ENCODE results near the gene TUBB3. TPM values are rescaled to one million over a fixed set of nuclear protein-coding genes. Genes with fewer than 3 reads are reported as not detected.
"Not testable (repeated sequence)": the region's sequence is repeated elsewhere in the genome, so short reads cannot be mapped to it uniquely, and the experiment has no call there.

The TUBB3 gene
- total RNA-seq, 1 experiment from 2014 or later: 208 TPM

DNA sequence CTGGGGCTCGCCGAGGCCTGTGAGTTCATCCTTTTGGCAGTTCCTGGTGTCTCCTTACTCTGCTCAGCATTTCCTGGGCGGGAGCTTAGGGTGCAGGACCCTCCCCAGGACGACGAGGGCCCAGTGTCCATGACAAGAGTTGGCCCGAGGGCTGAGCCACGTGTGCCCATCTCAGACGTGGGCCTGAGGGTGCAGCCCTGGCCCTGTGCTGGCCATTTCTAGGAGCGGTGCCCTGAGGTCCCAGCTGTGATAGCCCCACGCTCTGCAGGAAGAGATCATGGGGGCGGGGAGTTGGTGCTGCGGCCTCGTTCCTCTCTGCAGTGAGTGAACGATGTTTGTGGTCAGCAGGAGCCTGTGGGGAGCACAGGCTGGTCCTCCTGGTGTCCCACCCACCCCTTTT lies 10.5 kb upstream of the TUBB3 start:
- in situ Hi-C loops (cut with HindIII; ENCODE audit: low pct_unique_long_range_greater_than_20kb, low sequenced_read_pairs): no loop called here
- no peak for DNase-seq (ENCODE audit: low read depth, low spot score)

DNA sequence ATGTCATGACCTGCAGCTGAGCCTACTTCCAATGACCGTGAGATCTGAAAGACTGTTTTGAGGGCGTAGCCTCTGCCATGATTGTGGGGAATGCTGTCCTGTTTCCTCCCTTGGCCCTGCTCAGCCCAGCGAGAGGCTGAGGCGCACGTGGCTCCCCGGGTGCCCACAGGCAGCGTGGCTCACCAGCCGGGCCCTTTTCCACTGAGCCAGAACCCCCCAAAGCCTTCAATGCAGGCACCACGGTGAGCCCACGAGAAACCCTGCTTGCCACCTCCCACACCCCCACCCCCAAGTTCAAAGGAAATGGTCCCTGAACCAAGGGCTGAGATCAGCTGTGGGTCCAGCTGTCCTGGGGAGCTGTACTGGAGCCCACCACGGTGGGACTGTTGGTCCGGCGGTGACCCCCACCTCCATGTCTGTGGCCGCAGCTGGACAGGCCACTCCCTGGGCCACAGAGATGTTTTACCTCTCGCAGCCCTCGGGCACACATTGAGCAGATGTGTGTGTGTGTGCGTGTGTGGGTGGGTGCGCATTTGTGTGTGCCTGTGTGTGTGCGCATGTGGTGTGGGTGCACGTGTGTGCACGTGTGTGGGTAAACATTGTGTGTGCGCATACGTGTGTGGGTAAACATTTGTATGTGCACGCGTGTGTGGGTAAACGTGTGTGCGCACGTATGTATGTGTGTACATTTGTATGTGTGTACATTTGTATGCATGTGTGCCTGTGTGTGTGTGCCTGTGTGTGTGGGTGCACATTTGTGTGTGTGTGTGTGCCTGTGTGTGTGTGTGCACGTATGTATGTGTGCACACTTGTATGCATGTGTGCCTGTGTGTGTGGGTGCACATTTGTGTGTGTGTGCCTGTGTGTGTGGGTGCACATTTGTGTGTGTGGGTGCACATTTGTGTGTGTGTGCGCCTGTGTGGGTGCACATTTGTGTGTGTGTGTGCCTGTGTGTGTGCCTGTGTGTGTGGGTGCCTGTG lies 9.4 kb upstream of the TUBB3 start:
- no peak for DNase-seq (ENCODE audit: low read depth, low spot score)
- in situ Hi-C loops (cut with HindIII; ENCODE audit: low pct_unique_long_range_greater_than_20kb, low sequenced_read_pairs): no loop called here

DNA sequence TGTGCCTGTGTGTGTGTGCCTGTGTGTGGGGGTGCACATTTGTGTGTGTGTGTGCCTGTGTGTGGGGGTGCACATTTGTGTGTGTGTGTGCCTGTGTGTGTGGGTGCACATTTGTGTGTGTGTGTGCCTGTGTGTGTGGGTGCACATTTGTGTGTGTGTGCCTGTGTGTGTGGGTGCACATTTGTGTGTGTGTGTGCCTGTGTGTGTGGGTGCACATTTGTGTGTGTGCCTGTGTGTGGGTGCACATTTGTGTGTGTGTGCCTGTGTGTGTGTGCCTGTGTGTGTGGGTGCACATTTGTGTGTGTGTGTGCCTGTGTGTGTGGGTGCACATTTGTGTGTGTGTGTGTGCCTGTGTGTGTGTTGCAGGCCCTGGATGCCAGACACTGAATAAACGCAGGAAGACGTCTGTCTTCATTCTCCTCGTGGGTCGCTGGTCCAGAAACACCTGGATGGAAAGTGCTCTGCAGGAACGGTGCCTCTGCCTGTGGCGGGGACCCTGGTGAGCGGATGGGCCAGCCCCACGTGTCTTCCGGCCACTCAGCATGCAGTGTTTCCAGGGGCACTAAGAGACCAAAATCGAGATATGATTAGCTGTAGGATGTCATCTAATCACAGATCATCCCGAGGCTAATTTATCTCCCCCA lies 8.4 kb upstream of the TUBB3 start:
- DNase-seq (ENCODE audit: low read depth, low spot score); in situ Hi-C loops (cut with HindIII; ENCODE audit: low pct_unique_long_range_greater_than_20kb, low sequenced_read_pairs): not testable (repeated sequence)

- in situ Hi-C loops (cut with HindIII; ENCODE audit: low pct_unique_long_range_greater_than_20kb, low sequenced_read_pairs): no loop called here
- DNase-seq (ENCODE audit: low read depth, low spot score): peak; percentile 41
Observed at GRCh38 chr16:89915303-89916232, 7.6 kb upstream of the TUBB3 start.

GRCh38 chr16:89917773-89918452 lies 5.2 kb upstream of the TUBB3 start:
- peak; percentile 92 for DNase-seq (ENCODE audit: low read depth, low spot score)
- in situ Hi-C loops (cut with HindIII; ENCODE audit: low pct_unique_long_range_greater_than_20kb, low sequenced_read_pairs): no loop called here

DNA sequence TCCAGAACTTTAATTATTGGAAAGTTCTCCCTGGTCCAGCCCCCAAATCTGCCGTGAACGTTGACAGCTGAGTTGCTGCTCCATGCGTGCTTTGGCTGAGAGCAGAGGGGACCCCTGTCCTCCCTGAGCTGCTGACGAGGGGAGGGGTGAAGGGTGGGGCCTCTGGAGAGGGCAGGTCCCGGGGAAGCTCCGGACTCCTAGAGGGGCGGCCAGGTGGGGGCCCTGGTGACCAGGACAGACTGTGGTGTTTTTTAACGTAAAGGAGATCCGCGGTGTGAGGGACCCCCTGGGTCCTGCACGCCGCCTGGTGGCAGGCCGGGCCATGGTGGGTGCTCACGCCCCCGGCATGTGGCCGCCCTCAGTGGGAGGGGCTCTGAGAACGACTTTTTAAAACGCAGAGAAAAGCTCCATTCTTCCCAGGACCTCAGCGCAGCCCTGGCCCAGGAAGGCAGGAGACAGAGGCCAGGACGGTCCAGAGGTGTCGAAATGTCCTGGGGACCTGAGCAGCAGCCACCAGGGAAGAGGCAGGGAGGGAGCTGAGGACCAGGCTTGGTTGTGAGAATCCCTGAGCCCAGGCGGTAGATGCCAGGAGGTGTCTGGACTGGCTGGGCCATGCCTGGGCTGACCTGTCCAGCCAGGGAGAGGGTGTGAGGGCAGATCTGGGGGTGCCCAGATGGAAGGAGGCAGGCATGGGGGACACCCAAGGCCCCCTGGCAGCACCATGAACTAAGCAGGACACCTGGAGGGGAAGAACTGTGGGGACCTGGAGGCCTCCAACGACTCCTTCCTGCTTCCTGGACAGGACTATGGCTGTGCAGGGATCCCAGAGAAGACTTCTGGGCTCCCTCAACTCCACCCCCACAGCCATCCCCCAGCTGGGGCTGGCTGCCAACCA lies 4.4 kb upstream of the TUBB3 start, which contains the start of gene MC1R:
TSS of gene MC1R (plus strand) at position 410 of the 895 bp plus-strand sequence. CDS start at position 807, 397 bp downstream.
- in situ Hi-C loops (cut with HindIII; ENCODE audit: low pct_unique_long_range_greater_than_20kb, low sequenced_read_pairs): no loop called here
- DNase-seq (ENCODE audit: low read depth, low spot score): peak; percentile 72

DNA sequence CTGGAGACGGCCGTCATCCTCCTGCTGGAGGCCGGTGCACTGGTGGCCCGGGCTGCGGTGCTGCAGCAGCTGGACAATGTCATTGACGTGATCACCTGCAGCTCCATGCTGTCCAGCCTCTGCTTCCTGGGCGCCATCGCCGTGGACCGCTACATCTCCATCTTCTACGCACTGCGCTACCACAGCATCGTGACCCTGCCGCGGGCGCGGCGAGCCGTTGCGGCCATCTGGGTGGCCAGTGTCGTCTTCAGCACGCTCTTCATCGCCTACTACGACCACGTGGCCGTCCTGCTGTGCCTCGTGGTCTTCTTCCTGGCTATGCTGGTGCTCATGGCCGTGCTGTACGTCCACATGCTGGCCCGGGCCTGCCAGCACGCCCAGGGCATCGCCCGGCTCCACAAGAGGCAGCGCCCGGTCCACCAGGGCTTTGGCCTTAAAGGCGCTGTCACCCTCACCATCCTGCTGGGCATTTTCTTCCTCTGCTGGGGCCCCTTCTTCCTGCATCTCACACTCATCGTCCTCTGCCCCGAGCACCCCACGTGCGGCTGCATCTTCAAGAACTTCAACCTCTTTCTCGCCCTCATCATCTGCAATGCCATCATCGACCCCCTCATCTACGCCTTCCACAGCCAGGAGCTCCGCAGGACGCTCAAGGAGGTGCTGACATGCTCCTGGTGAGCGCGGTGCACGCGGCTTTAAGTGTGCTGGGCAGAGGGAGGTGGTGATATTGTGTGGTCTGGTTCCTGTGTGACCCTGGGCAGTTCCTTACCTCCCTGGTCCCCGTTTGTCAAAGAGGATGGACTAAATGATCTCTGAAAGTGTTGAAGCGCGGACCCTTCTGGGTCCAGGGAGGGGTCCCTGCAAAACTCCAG lies 3.4 kb upstream of the TUBB3 start:
- in situ Hi-C loops (cut with HindIII; ENCODE audit: low pct_unique_long_range_greater_than_20kb, low sequenced_read_pairs): no loop called here
- DNase-seq (ENCODE audit: low read depth, low spot score): no peak

- in situ Hi-C loops (cut with HindIII; ENCODE audit: low pct_unique_long_range_greater_than_20kb, low sequenced_read_pairs): no loop called here
- DNase-seq (ENCODE audit: low read depth, low spot score): no peak
Observed at GRCh38 chr16:89920723-89921122, 2.4 kb upstream of the TUBB3 start.

DNA sequence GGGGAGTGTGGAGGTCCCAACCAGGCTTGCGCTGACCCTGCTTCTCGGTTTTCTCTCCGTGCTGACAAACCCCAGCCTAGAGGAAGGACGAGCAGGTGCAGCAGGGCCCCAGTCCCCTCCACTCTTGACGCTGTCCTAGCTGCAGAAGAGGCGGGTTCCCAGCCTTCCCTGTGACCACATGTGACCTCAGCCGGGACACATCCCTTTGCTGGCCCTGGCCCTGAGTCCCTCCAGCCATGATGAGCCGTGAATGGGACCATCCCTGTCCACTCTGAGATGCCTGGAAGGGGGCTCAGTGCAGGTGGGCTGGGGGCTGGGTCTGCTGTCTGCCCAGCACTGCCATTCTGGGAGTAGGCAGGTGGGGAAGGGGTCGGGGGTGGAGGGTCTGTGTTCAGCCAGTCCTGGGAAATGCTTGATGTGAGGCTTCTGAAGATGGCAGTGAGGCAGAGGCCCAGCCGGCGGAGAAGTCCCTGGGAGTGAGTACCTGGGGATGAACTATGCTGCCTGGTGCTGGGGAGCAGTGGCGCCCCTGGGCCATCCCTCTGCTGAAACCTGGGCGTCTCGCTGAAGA lies 1.9 kb upstream of the TUBB3 start:
- in situ Hi-C loops (cut with HindIII; ENCODE audit: low pct_unique_long_range_greater_than_20kb, low sequenced_read_pairs): no loop called here
- no peak for DNase-seq (ENCODE audit: low read depth, low spot score)

- in situ Hi-C loops (cut with HindIII; ENCODE audit: low pct_unique_long_range_greater_than_20kb, low sequenced_read_pairs): no loop called here
Observed at GRCh38 chr16:89921702-89922476, 1.3 kb upstream of the TUBB3 start.

GRCh38 chr16:89922477-89922883 lies 662 bp upstream of the TUBB3 start:
- DNase-seq (ENCODE audit: low read depth, low spot score): peak; percentile 81
- in situ Hi-C loops (cut with HindIII; ENCODE audit: low pct_unique_long_range_greater_than_20kb, low sequenced_read_pairs): no loop called here

More at GRCh38 chr16:89921702-89922476, 1.3 kb upstream of the TUBB3 start:
- DNase-seq (ENCODE audit: low read depth, low spot score): peak; percentile 93

DNA sequence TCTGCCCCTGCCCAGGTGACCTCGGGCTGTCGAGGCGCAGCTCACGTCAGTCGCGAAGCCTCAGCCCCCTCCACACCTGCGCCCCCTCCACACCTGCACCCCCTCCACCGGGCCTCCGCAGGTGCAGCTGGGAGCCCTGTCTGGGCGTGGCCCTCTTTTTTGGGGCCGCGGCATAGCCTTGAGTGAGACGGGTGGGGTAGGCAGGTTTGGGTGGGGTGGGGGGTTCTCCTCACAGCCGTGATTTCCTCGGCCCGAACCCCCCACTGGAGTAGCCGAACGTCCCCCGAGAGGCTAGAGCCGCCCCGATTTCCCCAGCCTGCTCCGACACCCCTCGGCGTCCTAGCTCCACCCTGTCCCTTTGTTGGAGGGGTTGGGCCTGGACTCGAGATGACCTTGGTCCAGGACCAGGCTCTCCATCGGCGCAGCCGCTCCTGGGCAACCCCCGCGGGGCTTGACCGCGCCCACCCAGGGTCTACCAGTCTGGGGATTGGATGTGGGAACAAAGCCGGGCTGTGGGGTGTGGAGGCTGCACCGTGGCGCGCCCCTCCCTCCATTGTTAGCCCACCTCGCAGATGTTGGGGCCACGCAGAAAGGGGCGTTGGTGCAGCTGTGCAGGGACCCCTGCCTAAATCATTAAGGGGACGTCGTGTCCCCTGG lies 626 bp downstream of the TUBB3 start:
- in situ Hi-C loops (cut with HindIII; ENCODE audit: low pct_unique_long_range_greater_than_20kb, low sequenced_read_pairs): no loop called here
- DNase-seq (ENCODE audit: low read depth, low spot score): no peak

- peak; percentile 31 for DNase-seq (ENCODE audit: low read depth, low spot score)
- in situ Hi-C loops (cut with HindIII; ENCODE audit: low pct_unique_long_range_greater_than_20kb, low sequenced_read_pairs): no loop called here
Observed at GRCh38 chr16:89924297-89924924, 1.3 kb downstream of the TUBB3 start.

GRCh38 chr16:89924925-89925307 lies 1.8 kb downstream of the TUBB3 start:
- no peak for DNase-seq (ENCODE audit: low read depth, low spot score)
- in situ Hi-C loops (cut with HindIII; ENCODE audit: low pct_unique_long_range_greater_than_20kb, low sequenced_read_pairs): no loop called here

Data from SK-MEL-5 (cell line).